ENCODE results near the gene OR51E2.

DNA sequence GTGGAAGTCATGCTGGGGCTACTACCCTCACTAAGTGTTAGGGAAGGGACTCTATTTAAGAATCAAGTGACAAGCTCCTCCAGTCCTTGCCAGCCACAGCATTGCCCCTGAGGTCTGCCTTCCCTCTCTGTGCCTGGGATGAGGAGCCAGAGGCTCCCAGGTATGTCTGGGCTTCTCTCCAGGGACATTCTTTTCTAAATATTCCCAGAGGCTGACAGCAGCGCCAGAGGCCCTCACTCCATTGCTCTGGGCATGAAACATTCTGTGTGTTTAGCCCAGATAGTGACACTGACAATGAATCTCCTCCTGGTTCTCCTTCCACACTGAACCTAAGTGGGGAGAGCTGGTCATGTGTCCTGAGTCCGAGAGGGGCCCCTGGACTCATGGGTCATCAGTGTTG, 51.7 kb downstream of the OR51E2 start:
- TF ChIP-seq, protein P1, sequence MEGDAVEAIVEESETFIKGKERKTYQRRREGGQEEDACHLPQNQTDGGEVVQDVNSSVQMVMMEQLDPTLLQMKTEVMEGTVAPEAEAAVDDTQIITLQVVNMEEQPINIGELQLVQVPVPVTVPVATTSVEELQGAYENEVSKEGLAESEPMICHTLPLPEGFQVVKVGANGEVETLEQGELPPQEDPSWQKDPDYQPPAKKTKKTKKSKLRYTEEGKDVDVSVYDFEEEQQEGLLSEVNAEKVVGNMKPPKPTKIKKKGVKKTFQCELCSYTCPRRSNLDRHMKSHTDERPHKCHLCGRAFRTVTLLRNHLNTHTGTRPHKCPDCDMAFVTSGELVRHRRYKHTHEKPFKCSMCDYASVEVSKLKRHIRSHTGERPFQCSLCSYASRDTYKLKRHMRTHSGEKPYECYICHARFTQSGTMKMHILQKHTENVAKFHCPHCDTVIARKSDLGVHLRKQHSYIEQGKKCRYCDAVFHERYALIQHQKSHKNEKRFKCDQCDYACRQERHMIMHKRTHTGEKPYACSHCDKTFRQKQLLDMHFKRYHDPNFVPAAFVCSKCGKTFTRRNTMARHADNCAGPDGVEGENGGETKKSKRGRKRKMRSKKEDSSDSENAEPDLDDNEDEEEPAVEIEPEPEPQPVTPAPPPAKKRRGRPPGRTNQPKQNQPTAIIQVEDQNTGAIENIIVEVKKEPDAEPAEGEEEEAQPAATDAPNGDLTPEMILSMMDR (conservative IDR thresholded peaks at IDR 0.05): no peak
- no peak for TF ChIP-seq ZFX (IDR thresholded peaks at IDR 0.05)
